ENCODE measurements around the gene HSP90B1. TPM values are rescaled to one million over a fixed set of nuclear protein-coding genes. Genes with fewer than 3 reads are reported as not detected.

HSP90B1 gene
- total and polyA plus RNA-seq, 10 of the 15 experiments (the other 5 are each of a cell fraction or from before 2014, with no cell fraction given), result 254 to 968 (median 560) TPM

GRCh38 chr12:103912069-103912468, 18.1 kb upstream of the HSP90B1 start (continued):
- no peak for TF ChIP-seq PRDM15 (CRISPR knock-in tag; IDR thresholded peaks at IDR 0.05)

- ATAC-seq (no peak), FAIRE-seq (no peak), DNase-seq (ENCODE audit: low read depth, low spot score) (no peak)
- in situ Hi-C loops (cut with MboI) (no loop called here), intact Hi-C loops (cut with micrococcal nuclease; ENCODE audit: unreplicated experiment) (no loop called here)
- Histone ChIP-seq H3K79me2 (ENCODE audit: control insufficient read depth, insufficient read depth, low read length) (no peaks in the 10 kb centered on the region), H2AFZ (ENCODE audit: control insufficient read depth, low read depth, low read length) (no peak overlapping the region), H4K20me1 (ENCODE audit: control insufficient read depth, insufficient read depth) (no peaks in the 10 kb centered on the region), H3K9me3 (replicated peaks; ENCODE audit: control insufficient read depth, insufficient read depth, low read length) (no peaks in the 10 kb centered on the region), H3K36me3 (ENCODE audit: control insufficient read depth in 2 of 2, insufficient read depth in 2 of 2, low read length in 1 of 2) (no peaks in the 10 kb centered on the region), H3K4me2 (ENCODE audit: control insufficient read depth, insufficient read depth) (no peak overlapping the region), H3K27me3 (replicated peaks in 1 of 2; ENCODE audit: control insufficient read depth in 2 of 2, insufficient read depth in 2 of 2, low read length in 1 of 2) (no peaks in the 10 kb centered on the region), H3K27ac (ENCODE audit: control insufficient read depth, insufficient read depth) (no peak overlapping the region), H3K4me1 (ENCODE audit: control insufficient read depth, insufficient read depth, low read length) (0 out of 2 replicates have a peak, but pooled peaks cover 2% of the 10 kb centered on the region), H3K9ac (ENCODE audit: control insufficient read depth, insufficient read depth, low read length) (no peak overlapping the region), H3K4me3 (no peak overlapping the region)
- TF ChIP-seq ZNF217 (IDR thresholded peaks at IDR 0.05) (no peak), PML (IDR thresholded peaks at IDR 0.05; ENCODE audit: low read length) (no peak), YY1 (IDR thresholded peaks at IDR 0.05; ENCODE audit: low read depth, low read length) (no peak), KAT2A (conservative IDR thresholded peaks at IDR 0.05; ENCODE audit: control insufficient read depth, low read depth, low read length) (no peak), EGR1 (IDR thresholded peaks at IDR 0.05; ENCODE audit: borderline replicate concordance in 1 of 2, low read depth in 2 of 2, low read length in 2 of 2) (no peak), SMAD5 (IDR thresholded peaks at IDR 0.05; ENCODE audit: low read depth) (no peak), RUNX3 (IDR thresholded peaks at IDR 0.05; ENCODE audit: low read length) (no peak), RAD21 (IDR thresholded peaks at IDR 0.05; ENCODE audit: insufficient read depth, low read depth, low read length) (no peak), CEBPB (IDR thresholded peaks at IDR 0.05; ENCODE audit: borderline replicate concordance in 1 of 2, low read depth in 2 of 2, low read length in 2 of 2) (no peak)
- ChIA-PET RAD21 (ENCODE audit: unreplicated experiment) (interaction anchor here (1.1 to 1.2 kb wide), 2 partner anchors 26 to 29 kb away, joined by 3 read pairs; no protein-coding TSS in a partner anchor), CTCF (interaction anchor here (1.3 to 2.1 kb wide), 5 partner anchors 10 to 36 kb away, joined by 3 to 10 read pairs (median 5); no protein-coding TSS in a partner anchor), SMC1A (ENCODE audit: uncharacterized antibody, unreplicated experiment) (interaction anchor here (1.0 to 2.0 kb wide), 6 partner anchors 15 to 101 kb away, joined by 3 to 5 read pairs (median 4); no protein-coding TSS in a partner anchor), POLR2A (interaction anchor here (0.5 kb wide), 1 partner anchor 14 kb away, joined by 4 read pairs; no protein-coding TSS in a partner anchor)
- WGBS (ENCODE audit: insufficient coverage, insufficient replicate concordance, low lambda C conversion rate, missing lambda C conversion rate), result 66% methylated on average over 3 of the region's 3 CpGs
- no TSS peak for BruUV-seq (replicated peaks)
These were observed 17.1 kb upstream of the HSP90B1 start for GRCh38 chr12:103913100-103913499.
